HCEC 1CT (cell line): ENCODE data around the gene PSD.
"Not testable (repeated sequence)": the region's sequence is repeated elsewhere in the genome, so short reads cannot be mapped to it uniquely, and the experiment has no call there.

Experiments
- DNase-seq: peaks from one replicate; pipeline ENCODE4 v3.0.0-alpha.2; 2017

Gene PSD

GRCh38 chr10:102418622-102419268 is at the start of gene PSD:
Gene PSD (minus strand): TSS chr10:102418785. CDS start chr10:102417038, 1,747 bp downstream.
- no peak for DNase-seq

GRCh38 chr10:102467971-102468438 is 49.4 kb upstream of the PSD start:
- no peak for DNase-seq

- no peak for DNase-seq
These were observed 48.7 kb upstream of the PSD start for GRCh38 chr10:102467318-102467717.

- DNase-seq: no peak
These were observed 46.9 kb upstream of the PSD start for GRCh38 chr10:102465466-102465865.

GRCh38 chr10:102463983-102464382 is 45.4 kb upstream of the PSD start:
- no peak for DNase-seq

GRCh38 chr10:102462512-102463054 is 44.0 kb upstream of the PSD start:
- DNase-seq: no peak

DNA sequence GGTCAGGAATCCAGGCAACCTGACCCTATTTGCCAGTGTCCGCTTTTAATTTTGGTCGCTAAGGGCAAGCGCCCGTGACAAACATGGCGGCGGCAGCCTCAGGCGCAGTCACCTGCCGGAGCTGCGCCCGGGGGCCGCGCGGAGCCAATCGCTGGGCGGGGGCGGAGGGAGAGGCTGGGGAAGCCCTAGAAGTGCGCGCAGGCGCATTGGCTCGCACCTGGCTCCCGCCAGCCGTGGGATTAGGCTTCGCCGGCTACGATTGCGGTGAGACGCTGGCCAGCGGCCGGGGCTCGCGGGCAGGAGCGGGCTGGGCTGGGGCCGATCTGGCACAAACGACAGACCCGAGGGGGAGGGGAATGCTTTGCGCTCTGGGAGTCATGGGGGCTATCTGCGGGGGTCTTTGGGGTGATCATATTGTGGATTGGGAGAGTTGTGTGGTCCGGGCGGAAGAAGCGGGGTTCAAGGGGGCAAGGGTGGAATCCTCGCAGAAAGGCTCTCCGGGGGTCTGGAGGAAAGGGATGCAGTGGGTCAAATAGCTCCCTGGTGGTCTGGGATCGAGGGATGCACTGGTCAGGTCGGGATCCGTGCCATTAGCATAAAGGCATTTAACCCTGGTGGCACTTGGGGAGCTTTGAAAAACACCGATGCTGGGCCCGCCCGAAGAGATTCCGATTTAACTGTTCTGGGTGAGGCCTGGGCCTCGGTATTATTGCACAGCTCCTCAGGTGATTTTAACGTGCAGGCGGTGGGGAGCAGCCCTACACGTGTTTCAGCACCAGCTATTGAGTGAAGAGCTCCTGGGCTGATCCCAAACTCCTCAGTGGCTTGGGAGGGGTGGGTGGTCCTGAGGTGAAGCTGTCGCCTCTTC is 42.8 kb upstream of the PSD start:
- DNase-seq: peak; percentile 72

DNA sequence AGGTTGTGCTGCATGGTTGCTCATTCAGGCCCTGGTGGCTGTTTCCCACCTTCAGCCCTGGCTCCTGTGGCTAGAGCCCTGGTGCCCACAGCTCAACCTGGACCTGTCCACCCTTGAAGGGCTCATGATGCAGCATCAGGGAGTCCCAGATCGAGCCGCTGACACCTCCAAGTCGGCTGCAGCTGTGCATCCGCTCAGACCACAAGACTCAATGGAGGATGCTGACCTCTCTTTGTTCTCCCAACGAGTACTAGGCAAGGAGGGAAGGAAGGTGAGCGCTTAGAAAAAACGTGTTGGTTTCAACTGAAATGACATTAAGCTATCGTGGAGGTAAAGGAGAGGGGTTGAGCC is 42.2 kb upstream of the PSD start:
- DNase-seq: no peak

DNA sequence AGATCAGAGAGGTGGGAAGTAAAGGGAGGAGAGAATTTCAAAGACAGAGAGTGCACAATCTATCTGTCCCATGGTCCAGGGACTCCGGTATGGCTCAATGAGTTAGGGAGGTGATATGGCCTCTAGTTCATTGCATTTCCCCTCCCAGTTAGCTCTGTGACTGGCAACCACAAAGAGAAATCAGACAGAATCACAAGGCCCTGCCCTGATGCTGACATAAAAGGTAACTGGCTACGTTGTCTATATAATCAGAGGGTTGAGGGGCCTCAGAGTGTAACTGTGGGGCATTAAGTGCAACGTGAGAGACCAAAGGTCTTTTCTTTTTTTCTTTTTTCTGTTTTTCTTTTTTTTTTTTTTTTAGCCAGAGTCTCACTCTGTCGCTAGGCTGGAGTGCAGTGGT is 40.1 kb upstream of the PSD start:
- no peak for DNase-seq

DNA sequence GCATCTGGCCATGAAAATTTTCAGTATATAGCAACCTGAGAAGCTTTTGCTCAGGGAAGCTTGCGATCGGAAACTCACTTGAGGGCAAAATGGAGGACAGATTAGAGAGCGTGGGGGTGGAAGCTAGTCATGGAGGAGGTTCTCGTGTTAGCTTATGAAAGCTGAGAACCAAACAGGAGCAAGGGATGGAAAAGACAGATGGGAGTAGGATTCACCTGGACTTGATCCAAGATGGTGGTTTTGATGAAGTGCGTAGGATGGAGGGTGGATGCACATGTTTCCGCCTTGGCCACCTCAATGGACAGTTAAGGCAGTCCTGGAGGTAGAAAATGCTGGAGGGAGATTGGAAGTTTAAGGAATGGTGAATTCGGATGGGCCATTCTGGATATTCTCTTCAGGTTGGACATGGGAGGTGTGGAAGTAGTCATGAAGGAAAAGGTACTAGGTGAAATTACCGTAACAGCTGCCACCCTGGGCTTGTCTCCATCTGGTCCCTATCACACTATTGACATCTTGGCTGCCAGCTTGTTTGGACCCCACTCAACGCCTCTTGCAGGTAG is 39.1 kb upstream of the PSD start:
- no peak for DNase-seq

DNA sequence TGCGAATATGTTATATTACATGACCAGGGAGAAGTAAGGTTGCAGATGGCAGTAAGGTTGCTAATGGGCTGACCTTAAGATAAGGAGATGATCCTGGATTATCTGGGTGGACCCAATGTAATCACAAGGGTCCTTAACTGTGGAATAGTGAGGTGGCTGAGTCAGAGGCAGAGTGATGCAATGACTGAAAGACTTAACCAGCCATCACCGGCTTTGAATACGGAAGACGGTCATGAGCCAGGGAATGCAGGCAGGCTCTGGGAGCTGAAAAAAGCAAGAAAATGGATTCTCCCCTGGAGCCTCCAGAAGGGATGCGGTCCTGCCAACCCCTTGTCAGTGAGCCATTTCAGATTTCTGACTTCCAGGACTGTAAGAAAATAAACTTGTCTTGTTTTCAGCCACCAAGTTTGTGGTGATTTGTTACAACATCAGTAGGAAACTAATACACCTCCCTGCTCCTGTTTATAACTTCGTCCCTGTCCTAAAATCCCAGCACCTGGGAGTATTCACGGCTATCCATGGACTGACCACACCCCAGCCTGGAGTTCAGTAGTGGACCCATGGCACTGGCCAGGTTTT is 37.4 kb upstream of the PSD start:
- DNase-seq: peak; percentile 90

DNA sequence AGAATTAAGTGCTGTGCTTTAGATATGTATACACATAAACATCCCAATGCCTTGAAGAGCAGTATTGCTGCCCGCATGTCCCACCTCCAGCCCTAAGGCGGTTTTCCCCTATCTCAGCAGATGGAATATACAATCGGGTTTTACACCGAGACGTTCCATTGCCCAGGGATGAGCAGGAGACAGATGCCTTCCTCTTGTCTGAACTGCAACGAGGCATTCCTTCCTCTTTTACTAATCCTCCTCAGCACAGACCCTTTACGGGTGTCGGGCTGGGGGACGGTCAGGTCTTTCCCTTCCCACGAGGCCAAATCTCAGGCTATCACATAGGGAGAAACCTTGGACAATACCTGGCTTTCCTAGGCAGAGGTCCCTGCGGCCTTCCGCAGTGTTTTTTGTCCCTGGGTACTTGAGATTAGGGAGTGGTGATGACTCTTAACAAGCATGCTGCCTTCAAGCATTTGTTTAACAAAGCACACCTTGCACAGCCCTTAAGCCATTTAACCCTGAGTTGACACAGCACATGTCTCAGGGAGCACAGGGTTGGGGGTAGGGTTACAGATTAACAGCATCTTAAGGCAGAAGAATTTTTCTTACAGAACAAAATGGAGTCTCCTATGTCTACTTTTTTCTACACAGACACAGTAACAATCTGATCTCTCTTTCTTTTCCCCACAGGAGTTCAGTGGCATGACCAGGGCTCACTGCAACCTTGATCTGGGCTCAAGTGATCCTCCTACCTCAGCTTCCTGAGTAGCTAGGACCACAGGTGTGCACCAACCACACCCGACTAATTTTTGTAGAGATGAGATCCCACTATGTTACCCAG is 36.3 kb upstream of the PSD start:
- DNase-seq: not testable (repeated sequence)

- no peak for DNase-seq
These were observed 34.9 kb upstream of the PSD start for GRCh38 chr10:102453502-102453901.

DNA sequence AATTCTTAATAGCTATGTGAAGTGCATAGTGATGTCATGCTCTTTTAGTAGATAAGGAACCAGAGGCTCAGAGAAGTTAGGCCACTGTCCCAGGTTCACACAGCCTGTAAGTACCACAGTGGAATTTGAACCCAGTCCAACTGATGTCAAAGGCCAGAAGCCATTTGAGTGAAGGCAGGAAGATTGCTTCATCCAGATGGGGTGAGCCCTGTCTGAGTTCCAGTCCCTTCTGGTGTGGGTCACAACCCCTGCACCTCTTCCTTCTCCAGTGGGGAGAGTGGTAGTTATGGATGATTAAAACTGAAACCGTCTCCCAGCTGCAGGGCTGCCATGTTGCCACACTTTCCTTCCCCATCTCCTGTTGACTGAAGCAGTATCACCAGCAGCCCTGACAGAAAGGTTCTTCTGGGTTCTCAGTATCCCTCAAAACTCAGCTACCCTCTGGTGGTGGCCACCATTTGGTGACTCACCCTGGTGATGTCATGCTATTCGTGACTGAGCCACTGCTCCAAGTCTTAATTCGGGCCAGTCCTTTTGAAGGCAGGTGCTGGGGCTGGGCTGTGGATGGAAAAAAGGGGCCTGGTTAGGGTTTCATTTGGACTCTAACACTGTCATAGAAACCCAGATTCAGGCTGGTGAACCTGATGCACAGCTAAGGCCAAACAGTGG is 34.2 kb upstream of the PSD start:
- peak; percentile 83 for DNase-seq

- no peak for DNase-seq
These were observed 32.8 kb upstream of the PSD start, which contains the start of gene C10orf95 for GRCh38 chr10:102451105-102451969. Gene C10orf95 (minus strand): TSS chr10:102451543. CDS start chr10:102451093, 450 bp downstream.

GRCh38 chr10:102450374-102451104 is 32.0 kb upstream of the PSD start:
- peak; percentile 70 for DNase-seq

GRCh38 chr10:102450124-102450373 is 31.5 kb upstream of the PSD start:
- DNase-seq: no peak

DNA sequence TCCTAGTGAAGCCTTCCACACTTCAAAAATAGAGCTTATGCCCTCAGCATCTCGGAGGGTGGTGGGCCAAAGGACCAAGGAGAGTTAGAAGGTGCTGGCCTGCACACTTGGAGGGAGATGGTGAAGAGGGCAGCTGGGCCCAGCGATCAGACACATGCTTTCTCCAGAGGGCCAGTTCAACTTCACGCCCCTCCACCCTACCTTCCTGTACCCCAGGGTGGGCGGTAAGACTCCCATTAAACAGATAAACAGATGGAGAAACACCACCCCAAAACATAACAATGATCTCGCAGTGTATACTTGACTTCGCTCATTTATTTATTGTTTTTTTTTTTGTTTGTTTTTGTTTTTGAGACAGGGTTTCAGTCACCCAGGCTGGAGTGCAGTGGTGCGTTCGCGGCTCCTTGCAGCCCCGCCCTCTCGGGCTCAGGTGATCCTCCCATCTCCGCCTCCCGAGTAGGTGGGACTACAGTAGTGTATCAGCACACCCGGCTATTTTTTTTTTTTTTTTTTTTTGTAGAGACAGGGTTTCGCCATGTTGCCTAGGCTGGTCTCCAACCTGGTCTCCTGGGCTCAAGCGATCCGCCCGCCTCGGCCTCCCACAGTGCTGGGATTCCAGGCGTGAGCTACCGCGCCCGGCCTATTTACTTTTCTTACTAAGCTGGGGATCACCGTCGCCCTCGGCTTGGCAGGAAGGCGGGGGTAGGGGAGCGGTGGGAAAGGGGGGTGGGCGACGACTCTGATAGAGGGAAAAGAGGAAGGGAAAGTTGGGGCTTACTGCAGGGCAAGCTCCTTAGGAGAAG is 30.9 kb upstream of the PSD start:
- no peak for DNase-seq

DNA sequence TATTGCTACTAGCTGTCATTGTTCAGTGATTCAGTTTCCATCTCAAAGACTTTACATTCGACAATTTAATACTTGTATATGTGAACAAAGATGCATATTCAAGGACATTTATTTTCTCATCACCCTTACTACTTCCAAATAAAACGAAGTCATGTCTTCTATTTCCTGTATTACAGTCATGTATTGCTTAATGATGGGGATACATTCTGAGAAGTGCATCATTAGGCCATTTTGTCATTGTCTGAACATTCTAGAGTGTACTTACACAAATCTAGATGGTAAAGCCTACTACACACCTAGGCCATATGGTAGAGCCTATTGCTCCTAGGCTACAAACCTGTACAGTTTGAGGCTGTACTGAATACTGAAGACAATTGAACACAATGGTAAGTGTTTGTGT is 26.3 kb upstream of the PSD start:
- DNase-seq: no peak
